ENCODE data around the gene ELMO2.

Gene ELMO2

DNA sequence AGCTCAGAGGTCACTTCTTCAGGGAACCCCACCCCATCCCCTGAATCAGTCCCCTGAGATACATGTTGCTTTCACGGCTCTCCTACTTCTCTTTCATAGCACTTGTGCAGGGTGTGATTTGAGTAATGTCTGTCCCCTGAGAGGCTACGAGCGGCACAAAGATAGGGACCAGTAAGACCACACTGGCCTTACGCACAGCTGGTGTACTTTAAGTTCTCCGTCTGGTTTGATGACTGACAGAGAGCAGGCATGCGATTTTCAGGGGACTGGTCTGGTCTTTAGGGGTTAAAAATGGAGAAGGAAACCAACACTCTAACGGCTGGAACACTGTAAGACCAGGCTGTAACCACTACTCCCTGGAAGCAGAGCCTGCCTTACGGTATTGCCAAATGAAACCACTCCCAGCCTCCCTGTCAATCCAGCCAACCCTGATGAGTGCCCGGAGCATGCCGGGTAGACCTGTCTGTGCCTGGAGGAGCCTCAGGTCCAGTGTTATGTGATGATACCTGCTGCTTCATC, 47.1 kb downstream of the ELMO2 start:
- ChIA-PET CTCF (interaction anchor here (2.0 kb wide), 1 partner anchor 10 kb away, joined by 10 read pairs; no protein-coding TSS in a partner anchor), POLR2A (interaction anchor here (0.6 to 1.1 kb wide), 2 partner anchors 9 kb away, joined by 3 read pairs; no protein-coding TSS in a partner anchor)
- H3K4me3 ChIP-seq (ENCODE audit: low read depth, low read length) = no peak overlapping the region
- peaks cover 5 to 65% of the 10 kb centered on the region in 2 experiments; a peak in 2 of 3 replicates for H3K36me3 ChIP-seq (ENCODE audit: control insufficient read depth in 2 of 2, insufficient read depth in 1 of 2, low read length in 2 of 2)
- H3K9me3 ChIP-seq (ENCODE audit: control insufficient read depth, insufficient read depth, low read depth, low read length) = no peaks in the 10 kb centered on the region
- TF ChIP-seq KLF8 (tag by site-specific recombination; IDR thresholded peaks at IDR 0.05) (no peak), ZNF48 (tag by site-specific recombination; IDR thresholded peaks at IDR 0.05) (no peak), BCL11A (tag by site-specific recombination; IDR thresholded peaks at IDR 0.05; ENCODE audit: low read depth) (no peak), GLIS1 (tag by site-specific recombination; IDR thresholded peaks at IDR 0.05) (no peak), ZNF560 (tag by site-specific recombination; IDR thresholded peaks at IDR 0.05; ENCODE audit: borderline replicate concordance) (no peak), ZNF558 (tag by site-specific recombination; IDR thresholded peaks at IDR 0.05) (no peak), MZF1 (tag by site-specific recombination; IDR thresholded peaks at IDR 0.05; ENCODE audit: borderline replicate concordance) (no peak), ZNF704 (tag by site-specific recombination; IDR thresholded peaks at IDR 0.05) (no peak), YY1 (tag by site-specific recombination; IDR thresholded peaks at IDR 0.05) (no peak), ZNF416 (tag by site-specific recombination; IDR thresholded peaks at IDR 0.05) (no peak), ZNF10 (tag by site-specific recombination; IDR thresholded peaks at IDR 0.05) (no peak), HOXD13 (CRISPR knock-in tag; IDR thresholded peaks at IDR 0.05; ENCODE audit: borderline replicate concordance) (no peak), ZBTB8A (tag by site-specific recombination; IDR thresholded peaks at IDR 0.05) (no peak), SCRT1 (tag by site-specific recombination; IDR thresholded peaks at IDR 0.05; ENCODE audit: borderline replicate concordance) (no peak), HOXC10 (CRISPR knock-in tag; IDR thresholded peaks at IDR 0.05) (no peak)
- TF ChIP-seq, protein P1, sequence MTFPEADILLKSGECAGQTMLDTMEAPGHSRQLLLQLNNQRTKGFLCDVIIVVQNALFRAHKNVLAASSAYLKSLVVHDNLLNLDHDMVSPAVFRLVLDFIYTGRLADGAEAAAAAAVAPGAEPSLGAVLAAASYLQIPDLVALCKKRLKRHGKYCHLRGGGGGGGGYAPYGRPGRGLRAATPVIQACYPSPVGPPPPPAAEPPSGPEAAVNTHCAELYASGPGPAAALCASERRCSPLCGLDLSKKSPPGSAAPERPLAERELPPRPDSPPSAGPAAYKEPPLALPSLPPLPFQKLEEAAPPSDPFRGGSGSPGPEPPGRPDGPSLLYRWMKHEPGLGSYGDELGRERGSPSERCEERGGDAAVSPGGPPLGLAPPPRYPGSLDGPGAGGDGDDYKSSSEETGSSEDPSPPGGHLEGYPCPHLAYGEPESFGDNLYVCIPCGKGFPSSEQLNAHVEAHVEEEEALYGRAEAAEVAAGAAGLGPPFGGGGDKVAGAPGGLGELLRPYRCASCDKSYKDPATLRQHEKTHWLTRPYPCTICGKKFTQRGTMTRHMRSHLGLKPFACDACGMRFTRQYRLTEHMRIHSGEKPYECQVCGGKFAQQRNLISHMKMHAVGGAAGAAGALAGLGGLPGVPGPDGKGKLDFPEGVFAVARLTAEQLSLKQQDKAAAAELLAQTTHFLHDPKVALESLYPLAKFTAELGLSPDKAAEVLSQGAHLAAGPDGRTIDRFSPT (tag by site-specific recombination; IDR thresholded peaks at IDR 0.05) = no peak
- TF ChIP-seq, protein P2, sequence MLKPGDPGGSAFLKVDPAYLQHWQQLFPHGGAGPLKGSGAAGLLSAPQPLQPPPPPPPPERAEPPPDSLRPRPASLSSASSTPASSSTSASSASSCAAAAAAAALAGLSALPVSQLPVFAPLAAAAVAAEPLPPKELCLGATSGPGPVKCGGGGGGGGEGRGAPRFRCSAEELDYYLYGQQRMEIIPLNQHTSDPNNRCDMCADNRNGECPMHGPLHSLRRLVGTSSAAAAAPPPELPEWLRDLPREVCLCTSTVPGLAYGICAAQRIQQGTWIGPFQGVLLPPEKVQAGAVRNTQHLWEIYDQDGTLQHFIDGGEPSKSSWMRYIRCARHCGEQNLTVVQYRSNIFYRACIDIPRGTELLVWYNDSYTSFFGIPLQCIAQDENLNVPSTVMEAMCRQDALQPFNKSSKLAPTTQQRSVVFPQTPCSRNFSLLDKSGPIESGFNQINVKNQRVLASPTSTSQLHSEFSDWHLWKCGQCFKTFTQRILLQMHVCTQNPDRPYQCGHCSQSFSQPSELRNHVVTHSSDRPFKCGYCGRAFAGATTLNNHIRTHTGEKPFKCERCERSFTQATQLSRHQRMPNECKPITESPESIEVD (tag by site-specific recombination; IDR thresholded peaks at IDR 0.05) = no peak
- no peak overlapping the region for H3K27ac ChIP-seq (ENCODE audit: extremely low read depth, low read depth, low read length)
- no peaks in the 10 kb centered on the region for H3K4me1 ChIP-seq (ENCODE audit: control insufficient read depth, insufficient read depth, low read length)

GRCh38 chr20:46358346-46359058, 47.9 kb downstream of the ELMO2 start:
- CTCF ChIA-PET = interaction anchor here (2.0 kb wide), 1 partner anchor 9 kb away, joined by 10 read pairs; no protein-coding TSS in a partner anchor

More at GRCh38 chr20:46358346-46359058, 47.9 kb downstream of the ELMO2 start:
- H3K4me3 ChIP-seq (ENCODE audit: low read depth, low read length) = no peak overlapping the region
- TF ChIP-seq ZNF292 (tag by site-specific recombination; IDR thresholded peaks at IDR 0.05; ENCODE audit: borderline replicate concordance, low read depth) = no peak
- TF ChIP-seq, protein P2 (tag by site-specific recombination; IDR thresholded peaks at IDR 0.05) = no peak
- no peak for TF ChIP-seq ZNF768 (tag by site-specific recombination; IDR thresholded peaks at IDR 0.05)
- no peak for TF ChIP-seq ZNF600 (tag by site-specific recombination; IDR thresholded peaks at IDR 0.05)
- TF ChIP-seq ZBTB17 (tag by site-specific recombination; IDR thresholded peaks at IDR 0.05) = no peak
- no peak for TF ChIP-seq HOXA7 (CRISPR knock-in tag; IDR thresholded peaks at IDR 0.05; ENCODE audit: borderline replicate concordance)
- peaks cover 5 to 66% of the 10 kb centered on the region in 2 experiments; a peak in 2 of 3 replicates for H3K36me3 ChIP-seq (ENCODE audit: control insufficient read depth in 2 of 2, insufficient read depth in 1 of 2, low read length in 2 of 2)
- H3K27ac ChIP-seq (ENCODE audit: extremely low read depth, low read depth, low read length) = no peak overlapping the region
- POLR2A ChIA-PET = interaction anchor here (0.6 kb wide), 1 partner anchor 961 kb away, joined by 3 read pairs; no protein-coding TSS in a partner anchor
- H3K9me3 ChIP-seq (ENCODE audit: control insufficient read depth, insufficient read depth, low read depth, low read length) = no peaks in the 10 kb centered on the region
- no peaks in the 10 kb centered on the region for H3K4me1 ChIP-seq (ENCODE audit: control insufficient read depth, insufficient read depth, low read length)

All from HEK293 (cell line).